ENCODE results near the gene MAP2K2. TPM values are rescaled to one million over a fixed set of nuclear protein-coding genes. Genes with fewer than 3 reads are reported as not detected.

The MAP2K2 gene
- total RNA-seq, 1 donor from 2014 or later: 152 TPM

DNA sequence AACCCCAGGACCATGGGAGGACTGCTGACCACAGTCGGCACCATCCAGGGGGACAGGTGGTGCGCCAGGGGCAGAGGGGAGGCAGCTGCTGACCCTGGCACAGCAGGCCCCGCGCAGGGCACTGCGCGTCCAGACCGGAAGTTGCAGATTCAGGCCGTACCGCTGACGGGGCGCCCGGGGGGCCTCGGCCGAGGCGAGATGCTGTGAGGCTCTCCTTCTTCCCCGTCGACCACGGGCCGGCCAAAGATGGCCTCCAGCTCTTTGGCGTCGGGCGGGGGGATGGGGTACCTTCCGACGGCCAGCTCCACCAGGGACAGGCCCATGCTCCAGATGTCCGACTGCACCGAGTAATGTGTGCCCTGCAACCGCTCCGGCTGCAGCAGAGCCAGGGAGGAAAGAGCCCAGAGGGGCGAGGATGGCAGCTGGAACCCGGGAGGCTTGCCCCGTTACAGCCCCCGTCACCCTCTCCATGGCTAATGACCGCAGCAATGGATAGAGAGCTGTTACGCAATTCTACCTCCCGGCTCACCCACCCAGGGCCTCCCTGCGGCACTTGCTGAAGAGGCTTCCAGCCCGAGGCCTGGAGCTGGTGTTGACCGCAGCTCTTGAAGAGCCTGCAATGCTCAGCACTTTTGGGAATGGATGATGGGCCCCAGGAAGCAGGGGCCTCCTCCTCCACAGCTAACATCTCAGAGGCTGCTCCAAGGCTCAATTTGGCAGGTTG lies 24.7 kb downstream of the MAP2K2 start:
- no peak for DNase-seq

DNA sequence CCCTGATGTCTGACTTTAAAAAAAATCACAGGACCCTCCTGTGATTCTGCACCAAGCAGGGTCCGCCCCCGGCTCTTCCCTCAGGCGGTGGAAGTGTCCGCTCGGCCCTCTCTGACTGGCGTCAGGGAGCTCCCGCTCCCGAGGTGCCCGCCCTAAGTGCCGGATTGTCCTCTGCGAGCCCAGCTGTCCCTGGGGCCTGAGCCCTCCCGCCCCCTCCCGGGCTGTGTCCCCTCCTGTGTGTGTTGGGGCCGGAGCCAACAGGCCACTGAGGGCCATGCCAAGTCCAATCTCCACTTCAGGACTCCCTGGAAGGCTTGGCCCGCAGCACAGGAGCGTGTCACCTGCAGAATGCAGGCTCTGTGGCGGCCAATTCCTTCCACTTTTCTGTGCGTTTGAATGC lies 25.4 kb downstream of the MAP2K2 start:
- no peak for DNase-seq

DNA sequence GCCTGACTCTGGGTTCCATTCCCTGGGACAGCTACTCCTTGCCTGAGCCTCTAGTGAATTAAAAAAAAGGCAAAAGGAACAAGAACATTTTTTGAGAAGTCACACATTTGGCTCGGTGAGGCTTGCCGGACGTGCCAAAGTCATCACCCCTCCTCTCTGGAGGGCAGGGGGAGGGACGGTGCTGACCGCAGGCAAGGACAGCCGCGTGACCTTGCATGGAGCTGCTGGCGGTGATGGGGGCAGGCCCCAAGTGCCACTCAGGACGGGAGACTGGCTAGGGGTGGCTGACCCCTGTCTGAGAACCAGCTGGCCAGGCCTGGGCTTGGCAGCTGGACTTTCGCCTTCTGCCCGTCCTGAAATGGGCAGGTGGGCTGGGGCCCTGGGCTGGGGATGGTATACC lies 26.4 kb downstream of the MAP2K2 start:
- no peak for DNase-seq

DNA sequence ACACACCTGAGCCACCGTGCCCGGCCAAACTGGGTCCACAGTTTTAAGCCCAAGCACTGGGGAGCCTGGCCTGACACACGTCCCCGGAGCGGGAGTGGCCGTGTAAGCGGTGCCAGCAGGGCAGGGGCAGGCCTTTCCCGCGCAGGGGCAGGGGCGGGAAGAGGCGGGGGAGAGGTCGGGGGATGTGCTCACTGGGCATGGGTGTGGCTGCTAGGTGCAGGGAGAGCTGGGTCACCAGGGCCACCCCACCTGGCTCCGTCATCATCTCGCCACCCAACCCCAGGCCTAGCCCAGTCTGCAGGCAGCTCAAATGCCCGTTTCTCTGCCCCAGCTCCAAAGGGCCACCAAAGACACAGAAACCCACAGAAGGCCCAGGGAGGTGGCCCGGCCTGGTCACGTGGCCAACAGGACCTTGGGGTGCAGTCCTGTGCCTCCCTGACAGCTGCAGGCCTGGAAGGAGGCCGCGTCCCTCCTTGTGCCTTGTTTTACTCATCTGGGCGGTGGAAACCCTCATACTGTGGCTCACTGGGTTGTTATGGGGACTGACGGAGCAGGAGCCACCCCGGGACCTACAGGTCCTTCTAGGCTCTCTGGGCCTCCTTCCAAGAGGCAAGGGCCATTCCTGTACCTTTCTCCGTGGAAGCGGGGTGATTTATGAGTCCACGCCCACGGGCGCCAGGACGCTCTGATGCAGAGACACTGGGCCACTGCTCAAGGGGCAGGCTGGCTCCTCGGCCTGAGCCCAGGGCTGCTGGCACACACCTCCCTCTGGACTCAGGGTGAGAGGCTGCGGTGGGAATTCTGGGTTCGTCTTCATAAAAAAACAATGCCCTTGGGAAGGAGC lies 27.7 kb downstream of the MAP2K2 start:
- DNase-seq: no peak

DNA sequence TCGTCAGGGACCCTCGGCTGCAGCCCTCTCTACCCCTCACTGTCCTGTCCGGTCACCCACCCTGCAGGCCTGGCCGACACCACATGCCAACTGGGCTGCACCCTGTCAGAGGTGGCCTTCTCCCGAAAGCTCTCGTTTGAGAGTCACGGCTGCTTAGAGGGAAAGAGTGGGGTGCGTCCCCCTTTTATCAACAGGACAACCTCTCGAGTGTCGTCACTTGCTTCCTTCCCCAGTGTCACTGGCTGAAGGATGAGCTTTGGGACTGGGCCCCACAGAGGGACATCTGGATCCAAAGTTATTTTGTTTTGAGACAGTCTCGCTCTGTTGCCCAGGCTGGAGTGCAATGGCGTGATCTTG lies 28.5 kb downstream of the MAP2K2 start:
- DNase-seq: no peak

DNA sequence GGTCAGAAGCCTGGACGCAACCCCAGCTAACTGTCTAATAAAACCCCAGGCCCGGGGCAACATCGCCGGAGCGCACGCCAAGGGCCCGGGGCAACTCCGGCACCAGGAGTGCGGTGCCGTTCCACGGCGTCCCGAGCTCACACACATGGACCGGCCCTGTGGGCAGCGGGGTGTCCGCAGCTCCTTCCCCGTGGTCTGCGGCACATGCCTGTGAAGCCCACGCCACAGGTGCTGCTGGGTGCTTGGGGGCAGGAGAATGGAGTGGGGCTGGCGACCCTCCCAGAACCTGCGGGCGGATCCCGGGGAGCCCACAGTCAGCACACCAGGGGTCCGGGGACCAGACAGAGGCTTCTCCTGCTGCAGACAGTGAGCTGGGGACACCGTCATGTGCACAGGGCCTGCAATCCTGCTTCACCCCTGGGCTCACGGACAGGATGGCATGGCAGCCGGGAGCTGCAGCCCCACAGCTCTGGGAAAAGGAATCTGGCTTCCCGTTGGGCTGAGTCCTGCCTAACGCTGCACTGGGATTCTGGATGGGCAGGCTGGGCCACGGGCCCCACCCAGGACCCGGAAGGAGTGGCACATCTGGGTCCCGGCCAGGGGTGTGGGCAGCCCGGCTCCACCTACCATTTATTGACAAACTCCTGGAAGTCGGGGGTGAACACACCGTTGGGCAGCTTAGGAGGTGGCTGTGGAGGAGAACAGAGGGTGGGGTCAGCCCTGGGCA lies 29.0 kb downstream of the MAP2K2 start:
- DNase-seq: no peak

DNA sequence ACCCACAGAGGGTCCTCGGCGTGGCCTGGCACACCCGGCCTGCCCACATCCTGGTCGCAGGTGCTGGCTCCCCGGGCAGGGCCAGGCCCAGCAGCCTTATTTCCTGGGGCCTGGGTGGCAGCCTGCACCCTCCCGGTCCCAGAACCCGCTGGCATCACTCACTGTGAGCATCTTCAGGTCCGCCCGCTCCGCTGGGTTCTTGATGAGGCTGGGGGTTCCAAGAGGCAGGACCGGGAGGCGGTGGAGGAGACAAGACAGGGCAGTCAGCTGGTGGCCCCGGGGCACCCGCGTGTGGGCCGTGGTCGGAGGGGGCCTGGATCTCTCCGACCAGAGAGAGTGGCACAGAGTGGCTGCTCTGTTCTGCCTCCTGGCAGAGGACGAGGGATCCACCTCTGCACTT lies 29.6 kb downstream of the MAP2K2 start:
- no peak for DNase-seq

DNA sequence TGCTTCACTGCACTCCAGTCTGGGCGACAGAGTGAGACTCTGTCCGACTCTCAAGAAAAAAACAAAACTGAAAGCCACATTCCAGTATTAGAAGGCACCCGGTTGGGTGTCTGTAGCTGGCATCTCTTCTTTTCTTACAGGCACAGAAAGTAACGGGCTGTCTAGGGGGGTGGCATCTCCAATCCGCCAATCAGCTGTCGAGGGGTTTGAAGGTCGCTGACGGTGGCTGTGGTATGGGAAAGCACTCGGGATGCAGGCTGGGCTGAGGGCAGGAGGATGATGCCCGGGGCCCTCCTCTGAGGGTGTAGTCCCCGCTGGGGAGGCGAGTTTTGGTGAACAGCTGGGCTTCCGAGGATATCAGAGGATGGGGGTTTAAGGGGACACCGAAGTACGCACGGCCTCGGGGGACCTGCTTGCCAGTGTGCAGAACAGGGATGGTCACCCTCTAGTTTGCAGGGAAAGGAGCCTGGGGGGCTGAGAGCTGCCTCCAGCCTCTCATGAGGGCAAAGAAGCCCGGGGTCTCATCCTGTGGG lies 30.2 kb downstream of the MAP2K2 start:
- no peak for DNase-seq

DNA sequence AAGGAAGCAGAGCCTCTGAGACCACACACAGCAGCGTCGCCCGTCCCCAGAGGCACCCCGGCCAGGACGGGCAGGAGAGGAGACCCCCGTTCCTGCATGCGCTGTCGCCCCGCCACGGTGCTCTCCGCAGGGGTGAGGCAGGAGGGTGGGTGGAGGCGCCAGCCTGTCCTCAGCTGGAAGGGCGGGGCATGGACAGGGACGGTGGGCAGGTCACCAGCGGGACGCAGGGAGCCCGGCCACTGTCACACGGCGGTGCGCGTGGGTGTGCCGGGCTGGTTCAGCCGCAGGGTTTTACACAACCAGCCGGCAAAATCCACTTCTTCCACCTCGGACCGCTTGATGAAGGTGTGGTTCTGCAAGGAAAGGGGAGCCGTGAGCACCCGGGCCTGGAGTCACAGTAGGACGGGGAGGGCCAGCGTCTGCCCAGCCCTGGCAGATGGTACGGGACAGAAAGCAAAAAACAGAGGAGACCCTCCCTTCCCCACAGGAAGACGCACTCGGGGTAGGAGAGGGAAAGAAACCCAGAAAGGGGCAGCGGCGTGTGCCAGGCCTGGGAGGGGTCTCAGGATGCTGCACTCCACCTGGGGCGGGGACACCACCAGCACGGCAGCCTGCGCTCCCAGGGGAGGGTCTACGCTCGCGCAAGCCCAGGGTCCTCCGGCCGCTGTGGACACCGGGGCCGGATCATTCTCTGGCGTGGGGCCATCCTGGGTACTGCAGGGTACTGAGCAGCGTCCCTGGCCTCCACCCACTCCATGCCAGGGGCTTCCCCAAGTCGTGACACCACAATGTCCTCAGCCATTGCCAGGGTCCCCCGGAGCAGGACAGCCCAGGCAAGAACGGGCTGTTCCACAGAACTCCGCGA lies 33.3 kb downstream of the MAP2K2 start:
- no peak for DNase-seq

DNA sequence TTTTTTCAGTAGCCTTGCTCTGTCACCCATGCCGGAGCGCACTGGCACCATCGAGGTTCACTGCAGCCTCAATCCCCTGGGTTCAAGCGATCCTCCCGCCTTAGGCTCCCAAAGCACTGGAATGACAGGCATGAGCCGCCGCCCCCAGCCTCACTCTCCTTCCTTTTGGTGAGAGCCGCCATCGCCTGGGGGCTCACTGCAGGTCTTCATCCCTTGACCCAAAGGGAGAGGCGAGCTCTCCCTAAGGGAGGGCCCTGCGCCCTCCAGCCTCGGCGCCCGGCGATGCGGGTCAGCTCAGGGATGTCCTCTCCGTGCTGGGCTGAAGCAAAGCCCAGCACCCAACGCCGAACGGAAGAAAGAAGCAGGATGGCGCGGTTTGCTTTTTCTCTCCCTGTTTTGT lies 34.0 kb downstream of the MAP2K2 start:
- DNase-seq: no peak

DNA sequence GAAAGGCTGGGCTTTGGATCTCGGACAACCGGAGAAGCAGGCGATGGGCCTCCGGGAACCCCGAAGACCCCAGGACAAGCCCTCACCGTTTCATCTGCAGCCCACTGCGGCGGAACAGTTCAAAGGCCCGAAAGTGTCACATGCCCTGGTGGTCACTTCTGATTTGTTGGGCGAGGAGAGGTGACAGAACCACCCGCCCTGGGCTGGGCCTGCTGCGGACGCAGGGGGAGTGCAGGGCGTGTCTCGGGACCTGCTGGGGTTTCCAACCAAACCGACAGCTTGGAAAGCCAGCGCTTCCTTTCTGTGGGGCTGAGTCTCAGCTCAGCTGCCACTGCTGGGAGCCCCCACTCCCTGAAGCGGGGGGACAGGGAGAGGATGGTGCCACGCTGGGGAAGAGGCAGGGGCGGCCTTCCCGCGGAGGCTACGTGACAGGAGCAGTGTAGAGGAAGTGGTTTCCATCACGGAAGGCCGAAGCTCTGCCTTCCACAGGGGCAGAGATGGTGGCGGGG lies 34.5 kb downstream of the MAP2K2 start:
- DNase-seq: no peak

DNA sequence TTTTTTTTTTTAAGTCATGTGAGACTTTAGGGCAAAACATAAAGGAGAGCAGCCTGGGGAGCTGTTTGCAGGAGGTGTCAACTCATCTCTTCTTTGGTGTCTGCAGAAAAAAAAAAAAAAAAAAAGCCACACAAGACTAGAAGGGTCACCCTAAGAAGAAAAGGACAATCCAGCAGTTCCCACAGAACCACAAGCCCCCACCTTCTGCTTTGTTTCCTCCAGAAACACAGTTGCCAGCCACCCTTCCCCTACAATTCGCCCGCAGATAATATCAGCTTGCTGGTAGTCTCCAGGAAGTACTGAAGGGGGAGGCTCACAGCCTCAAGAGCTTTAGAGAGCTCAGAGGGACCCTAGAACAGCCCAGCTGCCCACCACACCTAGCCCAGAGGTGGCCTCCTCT lies 34.9 kb downstream of the MAP2K2 start:
- DNase-seq: no peak

DNA sequence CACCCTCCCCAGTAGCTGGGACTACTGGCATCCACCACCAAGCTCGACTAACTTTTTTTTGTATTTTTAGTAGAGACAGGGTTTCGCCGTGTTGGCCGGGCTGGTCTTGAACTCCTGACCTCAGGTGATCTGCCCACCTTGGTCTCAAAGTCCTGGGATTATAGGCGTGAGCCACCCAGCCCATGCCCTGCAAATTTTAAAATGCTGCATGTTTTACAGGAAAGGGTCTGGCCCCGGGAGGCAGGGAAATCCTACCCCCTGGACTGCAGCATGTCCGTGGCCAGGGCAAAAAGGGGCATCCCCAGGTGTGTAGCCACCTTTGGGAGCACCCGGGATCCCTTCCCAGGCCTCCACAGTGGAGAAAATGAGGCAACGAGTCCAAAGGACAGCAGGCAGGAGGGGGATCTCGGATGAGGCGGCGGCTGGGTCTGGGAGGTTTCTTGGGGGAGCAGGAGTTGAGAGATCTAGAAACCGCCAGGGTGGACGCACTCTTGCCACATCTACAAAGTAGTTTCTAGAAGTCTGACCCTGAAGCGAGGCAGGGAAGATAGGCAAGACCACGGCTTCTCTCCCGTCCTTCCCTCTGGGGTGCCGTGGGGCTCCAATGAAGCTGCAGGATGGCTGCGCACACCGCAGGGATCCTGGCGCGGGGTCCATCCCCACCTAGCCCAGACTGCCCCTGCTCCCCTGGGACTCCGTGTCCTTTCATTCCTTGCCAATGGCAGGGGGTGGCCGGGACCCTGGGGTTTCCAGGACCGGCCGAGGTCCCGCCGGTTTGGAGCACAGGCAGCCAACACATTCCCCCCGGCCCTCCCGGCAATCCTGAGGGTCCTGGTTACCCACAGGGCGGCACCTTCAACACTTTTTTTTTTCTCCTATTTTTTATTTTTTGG lies 35.9 kb downstream of the MAP2K2 start:
- DNase-seq: no peak

DNA sequence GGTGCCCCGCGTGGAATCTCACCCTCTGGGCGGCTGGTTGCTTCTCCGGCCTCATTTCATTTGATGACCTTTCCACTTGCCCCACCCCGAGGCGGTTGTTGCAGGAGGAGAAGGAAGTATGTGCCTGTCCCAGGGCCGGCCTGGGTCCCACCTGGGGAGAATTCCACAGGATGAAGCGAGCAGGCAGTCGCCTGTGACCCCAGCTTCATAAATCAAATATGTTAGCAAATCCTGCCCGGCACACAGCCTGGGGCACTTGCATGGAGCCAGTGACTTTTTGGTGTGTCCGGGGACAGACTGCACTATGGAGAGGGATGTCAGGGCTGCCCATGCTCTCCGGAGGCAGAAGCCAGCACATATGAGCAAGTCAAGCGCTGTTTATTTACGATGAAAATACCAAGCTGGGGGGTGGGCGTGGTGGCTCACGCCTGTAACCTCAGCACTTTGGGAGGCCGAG lies 37.5 kb downstream of the MAP2K2 start:
- no peak for DNase-seq

DNA sequence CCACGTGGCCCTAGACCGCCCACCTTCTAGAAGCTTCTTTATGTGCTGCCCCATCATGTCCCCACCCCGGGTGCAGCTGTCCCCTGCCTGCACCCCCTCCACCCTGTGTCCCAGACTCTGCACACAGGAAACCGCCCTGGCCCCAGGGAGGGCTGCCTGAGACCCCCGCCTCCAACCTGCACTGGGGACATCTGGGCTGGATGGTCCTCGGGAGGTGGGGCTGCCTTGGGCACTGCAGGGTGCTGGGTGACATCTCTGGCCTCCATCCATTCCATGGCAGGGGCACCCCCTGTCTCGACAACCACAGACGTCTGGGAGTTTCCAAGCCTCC lies 39.4 kb downstream of the MAP2K2 start:
- no peak for DNase-seq

DNA sequence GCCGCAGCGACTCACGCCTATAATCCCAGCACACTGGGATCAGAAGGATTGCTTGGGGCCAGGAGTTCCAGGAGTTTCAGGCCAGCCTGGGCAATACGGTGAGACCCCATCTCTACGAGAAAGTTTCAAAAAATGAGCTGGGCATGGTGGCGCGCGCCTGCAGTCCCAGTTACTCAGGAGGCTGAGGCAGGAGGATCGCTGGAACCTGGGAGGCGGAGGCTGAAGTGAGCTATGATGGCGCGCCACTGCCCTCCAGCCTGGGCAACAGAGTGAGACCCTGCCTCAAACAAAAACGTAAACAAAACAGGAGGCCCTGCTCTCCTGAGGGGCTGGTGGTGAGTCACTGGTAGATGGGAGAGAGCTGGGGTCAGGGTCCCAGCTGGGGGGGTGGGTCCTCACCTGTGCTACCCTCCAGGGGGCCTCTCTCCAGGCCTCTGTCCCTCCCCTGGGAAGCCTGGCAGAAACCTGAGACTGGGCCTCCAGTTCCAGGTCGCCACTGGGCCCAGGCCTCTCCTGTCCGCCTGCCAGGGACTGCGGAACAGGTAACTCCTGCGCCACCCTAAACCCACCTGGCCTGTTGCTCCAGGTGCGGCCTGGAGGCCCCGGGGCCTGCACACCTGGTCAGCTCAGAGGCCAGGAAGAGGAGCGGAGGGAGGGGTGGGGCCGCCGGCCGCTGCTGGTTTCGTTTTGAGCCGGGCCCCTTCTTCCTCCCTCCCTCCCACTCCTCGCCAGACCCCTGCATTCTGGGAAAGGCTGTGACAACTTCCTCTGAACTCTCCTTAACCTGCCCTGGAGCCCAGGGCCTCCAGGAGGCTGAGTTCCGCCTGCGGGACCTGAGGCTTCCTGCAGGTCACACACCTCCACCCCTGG lies 40.0 kb downstream of the MAP2K2 start:
- peak; percentile 36 for DNase-seq

DNA sequence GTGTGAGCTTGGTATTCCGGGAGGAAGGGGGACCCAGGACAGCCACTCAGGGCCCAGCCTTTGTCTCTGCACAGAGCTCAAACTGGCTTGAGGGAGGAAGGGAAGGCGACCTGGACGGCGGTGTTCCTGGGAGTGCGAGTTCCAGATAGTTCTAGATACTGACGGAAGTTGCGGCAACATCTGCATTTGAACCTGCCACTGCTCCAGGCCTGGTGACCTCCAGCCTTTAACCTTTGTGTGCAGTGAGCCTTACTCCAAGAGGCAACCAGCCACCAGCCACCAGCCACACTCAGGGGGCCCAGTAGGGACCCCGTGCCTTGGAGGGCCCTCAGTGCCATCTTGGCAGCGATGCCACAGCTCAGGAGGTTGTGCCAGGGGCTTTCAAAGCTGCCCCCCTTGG lies 41.8 kb downstream of the MAP2K2 start:
- DNase-seq: no peak

DNA sequence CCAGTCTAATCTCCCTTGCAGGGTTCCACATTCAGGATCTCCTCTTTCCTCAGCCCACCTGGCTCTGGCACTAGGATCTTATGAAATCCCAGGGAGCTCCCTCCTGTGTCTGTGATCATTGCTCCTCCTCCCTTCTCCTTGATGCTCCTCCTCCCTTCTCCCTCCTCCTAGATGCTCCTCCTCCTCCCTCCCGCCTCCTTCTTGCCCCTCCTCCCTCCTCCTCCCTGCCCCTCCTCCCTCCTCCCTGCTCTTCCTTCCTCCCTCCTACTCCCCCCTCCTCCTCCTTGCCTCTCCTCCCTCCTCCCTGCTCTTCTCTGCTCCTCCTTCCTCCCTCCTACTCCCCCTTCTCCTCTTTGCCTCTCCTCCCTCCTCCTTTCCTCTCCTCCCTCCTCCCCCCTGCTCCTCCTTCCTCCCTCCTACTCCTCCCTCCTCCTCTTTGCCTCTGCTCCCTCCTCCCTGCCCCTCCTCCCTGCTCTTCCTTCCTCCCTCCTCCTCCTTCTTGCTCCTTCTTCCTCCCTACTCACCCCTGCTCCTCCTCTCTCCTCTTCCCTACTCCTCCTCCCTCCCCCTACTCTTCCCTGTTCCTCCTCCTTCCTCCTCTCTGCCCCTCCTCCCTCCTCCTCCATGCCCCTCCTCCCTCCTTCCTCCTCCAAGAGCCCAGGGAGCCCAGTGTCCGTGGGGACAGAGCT lies 42.3 kb downstream of the MAP2K2 start:
- DNase-seq: no peak

DNA sequence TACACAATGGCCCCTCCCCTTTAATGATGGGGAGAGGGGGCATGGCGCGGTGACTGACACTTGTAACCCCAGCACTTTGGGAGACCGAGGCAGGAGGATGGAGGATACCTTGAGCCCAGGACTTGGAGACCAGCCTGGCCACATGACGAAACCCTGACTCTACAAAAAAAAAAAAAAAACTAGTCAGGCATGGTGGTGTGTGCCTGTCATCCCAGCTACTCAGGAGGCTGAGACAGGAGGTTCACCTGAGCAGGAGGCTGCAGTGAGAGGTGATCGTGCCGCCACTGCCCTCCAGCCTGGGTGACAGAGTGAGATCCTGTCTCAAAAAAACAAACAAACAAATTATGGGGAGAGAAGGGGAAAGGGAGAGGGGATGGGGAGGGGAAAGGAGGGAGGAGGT lies 43.4 kb downstream of the MAP2K2 start:
- DNase-seq: no peak

Data from dermis blood vessel endothelial cell (primary cell).